GM23338 (cell line): ENCODE measurements around the gene OR6J1.
"Not testable (repeated sequence)": the region's sequence is repeated elsewhere in the genome, so short reads cannot be mapped to it uniquely, and the experiment has no call there.

Experiments used
- CREB1 ChIP-seq: fragments of 250-450 bp; sonication (Bioruptor Pico); IDR thresholded peaks from 2 replicates; pipeline ENCODE4 v1.5.0; 2020; ENCODE audit warnings: low read depth, mild to moderate bottlenecking, moderate library complexity
- EZH2 ChIP-seq: fragments of 200-600 bp; sonication (generic); IDR thresholded peaks from one replicate; pipeline ENCODE4 v1.8.0; 2017; ENCODE audit warnings: antibody characterized with exemption, mild to moderate bottlenecking, low read depth; ENCODE audit not compliant: unreplicated experiment
- EZH2phosphoT487 ChIP-seq: fragments of 200-600 bp; sonication (generic); IDR thresholded peaks from one replicate; pipeline ENCODE4 v1.8.1; 2018; ENCODE audit warnings: antibody characterized with exemption; ENCODE audit not compliant: unreplicated experiment
- POLR2AphosphoS5 ChIP-seq: IDR thresholded peaks from 2 replicates; pipeline ENCODE4 v1.6.1; 2016; ENCODE audit warnings: antibody characterized with exemption, low read depth
- STAT1 ChIP-seq: IDR thresholded peaks from one replicate; pipeline ENCODE4 v1.6.1; 2016; ENCODE audit warnings: antibody characterized with exemption; ENCODE audit not compliant: unreplicated experiment
- ZNF114 ChIP-seq: fragments of 250-450 bp; sonication (Bioruptor Pico); IDR thresholded peaks from 2 replicates; pipeline ENCODE4 v1.5.0; 2020; ENCODE audit warnings: mild to moderate bottlenecking, moderate library complexity
- TF ChIP-seq, protein P1 (sequence below), 2 experiments: fragments of 200-600 bp in 1 of 2; sonication (generic) in 1 of 2; conservative IDR thresholded peaks; 2 replicates each; pipeline versions ENCODE4 v1.5.1 to v1.6.1; 2016 to 2017; ENCODE audit warnings: antibody characterized with exemption in 2 of 2, low read depth in 2 of 2, mild to moderate bottlenecking in 2 of 2, moderate library complexity in 1 of 2
- TF ChIP-seq, protein P2 (sequence below): IDR thresholded peaks from one replicate; pipeline ENCODE4 v1.6.1; 2018; ENCODE audit warnings: antibody characterized with exemption; ENCODE audit not compliant: unreplicated experiment
- TF ChIP-seq, protein P3 (sequence below): fragments of 250-450 bp; sonication (Bioruptor Pico); IDR thresholded peaks from 2 replicates; pipeline ENCODE4 v1.5.0; 2020; ENCODE audit warnings: mild to moderate bottlenecking, moderate library complexity
- TF ChIP-seq, protein P4 (sequence below): IDR thresholded peaks from 2 replicates; pipeline ENCODE4 v1.6.1; 2016; ENCODE audit warnings: antibody characterized with exemption

DNA sequence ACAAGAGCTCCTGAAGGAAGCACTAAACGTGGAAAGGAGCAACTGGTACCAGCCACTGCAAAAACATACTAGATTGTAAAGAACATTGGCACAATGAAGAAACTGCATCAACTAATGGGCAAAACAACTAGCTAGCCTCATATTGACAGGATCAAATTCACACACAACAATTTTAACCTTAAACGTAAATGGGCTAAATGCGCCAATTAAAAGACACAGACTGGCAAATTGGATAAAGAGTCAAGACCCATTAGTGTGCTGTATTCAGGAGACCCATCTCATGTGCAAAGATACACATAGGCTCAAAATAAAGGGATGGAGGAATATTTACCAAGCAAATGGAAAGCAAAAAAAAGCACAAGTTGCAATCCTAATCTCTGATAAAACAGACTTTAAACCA lies 43.8 kb upstream of the OR6J1 start:
- TF ChIP-seq POLR2AphosphoS5; CREB1 (CRISPR knock-in tag); EZH2phosphoT487; ZNF114 (CRISPR knock-in tag); EZH2; STAT1: not testable (repeated sequence)
- TF ChIP-seq, protein P1, sequence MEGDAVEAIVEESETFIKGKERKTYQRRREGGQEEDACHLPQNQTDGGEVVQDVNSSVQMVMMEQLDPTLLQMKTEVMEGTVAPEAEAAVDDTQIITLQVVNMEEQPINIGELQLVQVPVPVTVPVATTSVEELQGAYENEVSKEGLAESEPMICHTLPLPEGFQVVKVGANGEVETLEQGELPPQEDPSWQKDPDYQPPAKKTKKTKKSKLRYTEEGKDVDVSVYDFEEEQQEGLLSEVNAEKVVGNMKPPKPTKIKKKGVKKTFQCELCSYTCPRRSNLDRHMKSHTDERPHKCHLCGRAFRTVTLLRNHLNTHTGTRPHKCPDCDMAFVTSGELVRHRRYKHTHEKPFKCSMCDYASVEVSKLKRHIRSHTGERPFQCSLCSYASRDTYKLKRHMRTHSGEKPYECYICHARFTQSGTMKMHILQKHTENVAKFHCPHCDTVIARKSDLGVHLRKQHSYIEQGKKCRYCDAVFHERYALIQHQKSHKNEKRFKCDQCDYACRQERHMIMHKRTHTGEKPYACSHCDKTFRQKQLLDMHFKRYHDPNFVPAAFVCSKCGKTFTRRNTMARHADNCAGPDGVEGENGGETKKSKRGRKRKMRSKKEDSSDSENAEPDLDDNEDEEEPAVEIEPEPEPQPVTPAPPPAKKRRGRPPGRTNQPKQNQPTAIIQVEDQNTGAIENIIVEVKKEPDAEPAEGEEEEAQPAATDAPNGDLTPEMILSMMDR (conservative IDR thresholded peaks at IDR 0.05; ENCODE audit: low read depth in 2 of 2), result not testable (repeated sequence)
- TF ChIP-seq, protein P2, sequence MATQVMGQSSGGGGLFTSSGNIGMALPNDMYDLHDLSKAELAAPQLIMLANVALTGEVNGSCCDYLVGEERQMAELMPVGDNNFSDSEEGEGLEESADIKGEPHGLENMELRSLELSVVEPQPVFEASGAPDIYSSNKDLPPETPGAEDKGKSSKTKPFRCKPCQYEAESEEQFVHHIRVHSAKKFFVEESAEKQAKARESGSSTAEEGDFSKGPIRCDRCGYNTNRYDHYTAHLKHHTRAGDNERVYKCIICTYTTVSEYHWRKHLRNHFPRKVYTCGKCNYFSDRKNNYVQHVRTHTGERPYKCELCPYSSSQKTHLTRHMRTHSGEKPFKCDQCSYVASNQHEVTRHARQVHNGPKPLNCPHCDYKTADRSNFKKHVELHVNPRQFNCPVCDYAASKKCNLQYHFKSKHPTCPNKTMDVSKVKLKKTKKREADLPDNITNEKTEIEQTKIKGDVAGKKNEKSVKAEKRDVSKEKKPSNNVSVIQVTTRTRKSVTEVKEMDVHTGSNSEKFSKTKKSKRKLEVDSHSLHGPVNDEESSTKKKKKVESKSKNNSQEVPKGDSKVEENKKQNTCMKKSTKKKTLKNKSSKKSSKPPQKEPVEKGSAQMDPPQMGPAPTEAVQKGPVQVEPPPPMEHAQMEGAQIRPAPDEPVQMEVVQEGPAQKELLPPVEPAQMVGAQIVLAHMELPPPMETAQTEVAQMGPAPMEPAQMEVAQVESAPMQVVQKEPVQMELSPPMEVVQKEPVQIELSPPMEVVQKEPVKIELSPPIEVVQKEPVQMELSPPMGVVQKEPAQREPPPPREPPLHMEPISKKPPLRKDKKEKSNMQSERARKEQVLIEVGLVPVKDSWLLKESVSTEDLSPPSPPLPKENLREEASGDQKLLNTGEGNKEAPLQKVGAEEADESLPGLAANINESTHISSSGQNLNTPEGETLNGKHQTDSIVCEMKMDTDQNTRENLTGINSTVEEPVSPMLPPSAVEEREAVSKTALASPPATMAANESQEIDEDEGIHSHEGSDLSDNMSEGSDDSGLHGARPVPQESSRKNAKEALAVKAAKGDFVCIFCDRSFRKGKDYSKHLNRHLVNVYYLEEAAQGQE, result not testable (repeated sequence)
- TF ChIP-seq, protein P3, sequence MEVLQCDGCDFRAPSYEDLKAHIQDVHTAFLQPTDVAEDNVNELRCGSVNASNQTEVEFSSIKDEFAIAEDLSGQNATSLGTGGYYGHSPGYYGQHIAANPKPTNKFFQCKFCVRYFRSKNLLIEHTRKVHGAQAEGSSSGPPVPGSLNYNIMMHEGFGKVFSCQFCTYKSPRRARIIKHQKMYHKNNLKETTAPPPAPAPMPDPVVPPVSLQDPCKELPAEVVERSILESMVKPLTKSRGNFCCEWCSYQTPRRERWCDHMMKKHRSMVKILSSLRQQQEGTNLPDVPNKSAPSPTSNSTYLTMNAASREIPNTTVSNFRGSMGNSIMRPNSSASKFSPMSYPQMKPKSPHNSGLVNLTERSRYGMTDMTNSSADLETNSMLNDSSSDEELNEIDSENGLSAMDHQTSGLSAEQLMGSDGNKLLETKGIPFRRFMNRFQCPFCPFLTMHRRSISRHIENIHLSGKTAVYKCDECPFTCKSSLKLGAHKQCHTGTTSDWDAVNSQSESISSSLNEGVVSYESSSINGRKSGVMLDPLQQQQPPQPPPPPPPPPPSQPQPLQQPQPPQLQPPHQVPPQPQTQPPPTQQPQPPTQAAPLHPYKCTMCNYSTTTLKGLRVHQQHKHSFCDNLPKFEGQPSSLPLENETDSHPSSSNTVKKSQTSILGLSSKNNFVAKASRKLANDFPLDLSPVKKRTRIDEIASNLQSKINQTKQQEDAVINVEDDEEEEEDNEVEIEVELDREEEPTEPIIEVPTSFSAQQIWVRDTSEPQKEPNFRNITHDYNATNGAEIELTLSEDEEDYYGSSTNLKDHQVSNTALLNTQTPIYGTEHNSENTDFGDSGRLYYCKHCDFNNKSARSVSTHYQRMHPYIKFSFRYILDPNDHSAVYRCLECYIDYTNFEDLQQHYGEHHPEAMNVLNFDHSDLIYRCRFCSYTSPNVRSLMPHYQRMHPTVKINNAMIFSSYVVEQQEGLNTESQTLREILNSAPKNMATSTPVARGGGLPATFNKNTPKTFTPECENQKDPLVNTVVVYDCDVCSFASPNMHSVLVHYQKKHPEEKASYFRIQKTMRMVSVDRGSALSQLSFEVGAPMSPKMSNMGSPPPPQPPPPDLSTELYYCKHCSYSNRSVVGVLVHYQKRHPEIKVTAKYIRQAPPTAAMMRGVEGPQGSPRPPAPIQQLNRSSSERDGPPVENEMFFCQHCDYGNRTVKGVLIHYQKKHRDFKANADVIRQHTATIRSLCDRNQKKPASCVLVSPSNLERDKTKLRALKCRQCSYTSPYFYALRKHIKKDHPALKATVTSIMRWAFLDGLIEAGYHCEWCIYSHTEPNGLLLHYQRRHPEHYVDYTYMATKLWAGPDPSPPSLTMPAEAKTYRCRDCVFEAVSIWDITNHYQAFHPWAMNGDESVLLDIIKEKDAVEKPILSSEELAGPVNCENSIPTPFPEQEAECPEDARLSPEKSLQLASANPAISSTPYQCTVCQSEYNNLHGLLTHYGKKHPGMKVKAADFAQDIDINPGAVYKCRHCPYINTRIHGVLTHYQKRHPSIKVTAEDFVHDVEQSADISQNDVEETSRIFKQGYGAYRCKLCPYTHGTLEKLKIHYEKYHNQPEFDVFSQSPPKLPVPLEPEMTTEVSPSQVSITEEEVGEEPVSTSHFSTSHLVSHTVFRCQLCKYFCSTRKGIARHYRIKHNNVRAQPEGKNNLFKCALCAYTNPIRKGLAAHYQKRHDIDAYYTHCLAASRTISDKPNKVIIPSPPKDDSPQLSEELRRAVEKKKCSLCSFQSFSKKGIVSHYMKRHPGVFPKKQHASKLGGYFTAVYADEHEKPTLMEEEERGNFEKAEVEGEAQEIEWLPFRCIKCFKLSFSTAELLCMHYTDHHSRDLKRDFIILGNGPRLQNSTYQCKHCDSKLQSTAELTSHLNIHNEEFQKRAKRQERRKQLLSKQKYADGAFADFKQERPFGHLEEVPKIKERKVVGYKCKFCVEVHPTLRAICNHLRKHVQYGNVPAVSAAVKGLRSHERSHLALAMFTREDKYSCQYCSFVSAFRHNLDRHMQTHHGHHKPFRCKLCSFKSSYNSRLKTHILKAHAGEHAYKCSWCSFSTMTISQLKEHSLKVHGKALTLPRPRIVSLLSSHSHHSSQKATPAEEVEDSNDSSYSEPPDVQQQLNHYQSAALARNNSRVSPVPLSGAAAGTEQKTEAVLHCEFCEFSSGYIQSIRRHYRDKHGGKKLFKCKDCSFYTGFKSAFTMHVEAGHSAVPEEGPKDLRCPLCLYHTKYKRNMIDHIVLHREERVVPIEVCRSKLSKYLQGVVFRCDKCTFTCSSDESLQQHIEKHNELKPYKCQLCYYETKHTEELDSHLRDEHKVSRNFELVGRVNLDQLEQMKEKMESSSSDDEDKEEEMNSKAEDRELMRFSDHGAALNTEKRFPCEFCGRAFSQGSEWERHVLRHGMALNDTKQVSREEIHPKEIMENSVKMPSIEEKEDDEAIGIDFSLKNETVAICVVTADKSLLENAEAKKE, result not testable (repeated sequence)
- TF ChIP-seq, protein P4, sequence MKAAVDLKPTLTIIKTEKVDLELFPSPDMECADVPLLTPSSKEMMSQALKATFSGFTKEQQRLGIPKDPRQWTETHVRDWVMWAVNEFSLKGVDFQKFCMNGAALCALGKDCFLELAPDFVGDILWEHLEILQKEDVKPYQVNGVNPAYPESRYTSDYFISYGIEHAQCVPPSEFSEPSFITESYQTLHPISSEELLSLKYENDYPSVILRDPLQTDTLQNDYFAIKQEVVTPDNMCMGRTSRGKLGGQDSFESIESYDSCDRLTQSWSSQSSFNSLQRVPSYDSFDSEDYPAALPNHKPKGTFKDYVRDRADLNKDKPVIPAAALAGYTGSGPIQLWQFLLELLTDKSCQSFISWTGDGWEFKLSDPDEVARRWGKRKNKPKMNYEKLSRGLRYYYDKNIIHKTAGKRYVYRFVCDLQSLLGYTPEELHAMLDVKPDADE, result not testable (repeated sequence)
